Astrocyte (in vitro differentiated cells and primary cell): Measurements from ENCODE around the gene SNAI3. TPM values are rescaled to one million over a fixed set of nuclear protein-coding genes. Genes with fewer than 3 reads are reported as not detected.

Experiments
- DNase-seq: peaks from one replicate; pipeline ENCODE4 v3.0.0-alpha.2; 2010; ENCODE audit warnings: low read depth
- FAIRE-seq: peaks from 2 replicates; lab custom pipeline; 2011; peaks lifted over from hg19 to GRCh38; lab: Jason Lieb, UNC
- H2AFZ ChIP-seq: 2 replicates; pipeline ENCODE4 v1.6.0; 2012; ENCODE audit warnings: low read depth, low read length, inconsistent platforms
- H3K27ac ChIP-seq: 2 replicates; pipeline ENCODE4 v1.5.1; 2011; ENCODE audit warnings: low read depth, low read length, inconsistent platforms
- H3K27me3 ChIP-seq: 2 replicates; pipeline ENCODE4 v1.6.0; 2011; ENCODE audit warnings: low read length, inconsistent platforms; ENCODE audit not compliant: insufficient read depth
- H3K36me3 ChIP-seq: 2 replicates; pipeline ENCODE4 v1.5.1; 2011; ENCODE audit warnings: low read length, inconsistent platforms; ENCODE audit not compliant: insufficient read depth
- H3K4me1 ChIP-seq: 2 replicates; pipeline ENCODE4 v1.5.1; 2011; ENCODE audit warnings: low read length, inconsistent platforms; ENCODE audit not compliant: insufficient read depth
- H3K4me2 ChIP-seq: 2 replicates; pipeline ENCODE4 v1.6.0; 2012; ENCODE audit warnings: low read length, inconsistent platforms
- H3K4me3 ChIP-seq: 2 replicates; pipeline ENCODE4 v1.5.1; 2011; ENCODE audit warnings: low read depth, mild to moderate bottlenecking, low read length, inconsistent platforms; ENCODE audit not compliant: insufficient read depth
- H3K79me2 ChIP-seq: 2 replicates; pipeline ENCODE4 v1.6.0; 2012; ENCODE audit warnings: mild to moderate bottlenecking, low read length, inconsistent platforms; ENCODE audit not compliant: insufficient read depth
- H3K9ac ChIP-seq: 2 replicates; pipeline ENCODE4 v1.6.0; 2012; ENCODE audit warnings: mild to moderate bottlenecking, low read length, inconsistent platforms
- H3K9me3 ChIP-seq: 2 replicates; pipeline ENCODE4 v1.5.1; 2012; ENCODE audit warnings: low read depth, mild to moderate bottlenecking, low read length, inconsistent platforms; ENCODE audit not compliant: insufficient read depth
- H4K20me1 ChIP-seq: 2 replicates; pipeline ENCODE4 v1.6.0; 2012; ENCODE audit warnings: low read length, inconsistent platforms; ENCODE audit not compliant: insufficient read depth
- H3K27ac Mint-ChIP-seq: one replicate; pipeline ENCODE4 v1.8.0; 2021; ENCODE audit warnings: mild to moderate bottlenecking, mixed read lengths; ENCODE audit not compliant: unreplicated experiment
- H3K27me3 Mint-ChIP-seq: one replicate; pipeline ENCODE4 v1.8.0; 2021; ENCODE audit warnings: low read depth, mixed read lengths; ENCODE audit not compliant: unreplicated experiment
- H3K36me3 Mint-ChIP-seq: one replicate; pipeline ENCODE4 v1.8.0; 2021; ENCODE audit warnings: low read depth, mixed read lengths; ENCODE audit not compliant: unreplicated experiment
- H3K4me1 Mint-ChIP-seq: one replicate; pipeline ENCODE4 v1.8.0; 2021; ENCODE audit warnings: low read depth, mixed read lengths; ENCODE audit not compliant: unreplicated experiment
- H3K4me3 Mint-ChIP-seq: one replicate; pipeline ENCODE4 v1.8.0; 2021; ENCODE audit warnings: mild to moderate bottlenecking, moderate library complexity, mixed read lengths; ENCODE audit not compliant: unreplicated experiment
- H3K9me3 Mint-ChIP-seq: one replicate; pipeline ENCODE4 v1.8.0; 2021; ENCODE audit warnings: mild to moderate bottlenecking, mixed read lengths; ENCODE audit not compliant: unreplicated experiment
- CTCF ChIP-seq: IDR thresholded peaks from 2 replicates; pipeline ENCODE4 v1.5.1; 2011; ENCODE audit warnings: low read depth, mild to moderate bottlenecking, inconsistent platforms, low read length, moderate library complexity; ENCODE audit not compliant: insufficient read depth
- EZH2 ChIP-seq: IDR thresholded peaks from 2 replicates; pipeline ENCODE4 v1.6.1; 2012; ENCODE audit warnings: mild to moderate bottlenecking, low read length, inconsistent platforms; ENCODE audit not compliant: insufficient read depth
- total RNA-seq: library from RNA; stranded (reverse); gene quantifications from 2 replicates; pipeline ENCODE4 v1.2.1, GENCODE V29; 2021

Gene SNAI3
- total RNA-seq, 1 donor from 2014 or later: 0.48 TPM

GRCh38 chr16:88633684-88634140 is 52.6 kb downstream of the SNAI3 start:
- peaks cover 9% of the 10 kb centered on the region for H3K36me3 Mint-ChIP-seq
- H3K27ac Mint-ChIP-seq: no peak overlapping the region
- no peaks in the 10 kb centered on the region for H3K79me2 ChIP-seq
- peaks cover 14% of the 10 kb centered on the region for H4K20me1 ChIP-seq
- H3K27me3 Mint-ChIP-seq: peaks cover 7% of the 10 kb centered on the region
- no peak overlapping the region for H3K9ac ChIP-seq
- peaks cover 7% of the 10 kb centered on the region for H3K4me1 Mint-ChIP-seq
- no peaks in the 10 kb centered on the region for H3K9me3 Mint-ChIP-seq
- no peak for DNase-seq
- peaks cover 6% of the 10 kb centered on the region for H3K27me3 ChIP-seq
- H3K36me3 ChIP-seq: peaks cover 4% of the 10 kb centered on the region
- H3K9me3 ChIP-seq: no peaks in the 10 kb centered on the region
- no peak overlapping the region for H3K27ac ChIP-seq
- H3K4me3 Mint-ChIP-seq: no peak overlapping the region
- H3K4me1 ChIP-seq: peaks cover 14% of the 10 kb centered on the region
- peak overlapping the region; percentile 81 for H3K4me2 ChIP-seq
- no peak for TF ChIP-seq CTCF
- no peak for TF ChIP-seq EZH2
- H3K4me3 ChIP-seq: no peak overlapping the region
- no peak for FAIRE-seq
- H2AFZ ChIP-seq: no peak overlapping the region

GRCh38 chr16:88632587-88632930 is 53.7 kb downstream of the SNAI3 start:
- Histone ChIP-seq H3K27me3 (no peaks in the 10 kb centered on the region), H3K79me2 (no peaks in the 10 kb centered on the region), H3K4me3 (no peak overlapping the region), H3K9ac (no peak overlapping the region), H3K27ac (no peak overlapping the region), H3K4me1 (peaks cover 14% of the 10 kb centered on the region), H2AFZ (no peak overlapping the region), H4K20me1 (peaks cover 18% of the 10 kb centered on the region), H3K36me3 (peaks cover 4% of the 10 kb centered on the region), H3K9me3 (no peaks in the 10 kb centered on the region), H3K4me2 (no peak overlapping the region)
- FAIRE-seq (no peak), DNase-seq (no peak)
- H3K36me3 Mint-ChIP-seq: peaks cover 9% of the 10 kb centered on the region
- no peaks in the 10 kb centered on the region for H3K9me3 Mint-ChIP-seq
- no peak for TF ChIP-seq CTCF
- no peak for TF ChIP-seq EZH2
- H3K27ac Mint-ChIP-seq: no peak overlapping the region
- peaks cover 7% of the 10 kb centered on the region for H3K4me1 Mint-ChIP-seq
- no peaks in the 10 kb centered on the region for H3K27me3 Mint-ChIP-seq
- H3K4me3 Mint-ChIP-seq: no peak overlapping the region

- Mint-ChIP-seq H3K4me1 (peaks cover 5% of the 10 kb centered on the region), H3K4me3 (no peak overlapping the region)
Observed at GRCh38 chr16:88631920-88632586, 54.3 kb downstream of the SNAI3 start.

More at GRCh38 chr16:88631920-88632586, 54.3 kb downstream of the SNAI3 start:
- Histone ChIP-seq H3K79me2 (no peaks in the 10 kb centered on the region), H3K9me3 (no peaks in the 10 kb centered on the region), H4K20me1 (peaks cover 18% of the 10 kb centered on the region), H3K27ac (no peak overlapping the region), H3K27me3 (no peaks in the 10 kb centered on the region), H3K36me3 (peaks cover 4% of the 10 kb centered on the region), H3K9ac (no peak overlapping the region), H2AFZ (no peak overlapping the region), H3K4me1 (peaks cover 14% of the 10 kb centered on the region), H3K4me2 (no peak overlapping the region), H3K4me3 (no peak overlapping the region)
- no peaks in the 10 kb centered on the region for H3K27me3 Mint-ChIP-seq
- DNase-seq (no peak), FAIRE-seq (no peak)
- no peaks in the 10 kb centered on the region for H3K9me3 Mint-ChIP-seq
- no peak for TF ChIP-seq CTCF
- no peak for TF ChIP-seq EZH2
- H3K27ac Mint-ChIP-seq: no peak overlapping the region
- peaks cover 7% of the 10 kb centered on the region for H3K36me3 Mint-ChIP-seq
